ENCODE results near the gene CFAP410. TPM values are rescaled to one million over a fixed set of nuclear protein-coding genes. Genes with fewer than 3 reads are reported as not detected.

The CFAP410 gene
- total and polyA plus RNA-seq, 2 of the 8 experiments (the other 6 are each of a cell fraction or from before 2014, with no cell fraction given), result 10.6 to 12.0 TPM

DNA sequence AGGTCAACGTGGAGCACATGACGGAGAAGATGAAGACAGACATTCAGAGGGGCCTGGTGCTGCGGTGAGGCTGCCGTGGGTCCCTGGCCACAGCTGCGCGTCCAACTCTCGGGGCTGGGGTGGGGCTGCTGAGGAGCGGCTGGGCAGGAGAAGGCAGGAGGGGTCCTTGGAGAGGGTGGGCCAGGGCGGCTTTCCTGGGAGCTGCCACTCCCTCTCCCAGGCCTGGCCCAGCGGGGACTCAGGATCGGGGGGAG lies 14.4 kb downstream of the CFAP410 start:
- Histone ChIP-seq H2BK120ac (replicated peaks; ENCODE audit: low read depth, low read length) (no peak overlapping the region), H4K91ac (replicated peaks; ENCODE audit: insufficient read length, low read length) (no peak overlapping the region), H3K56ac (replicated peaks; ENCODE audit: insufficient read length, low read depth, low read length) (no peak overlapping the region), H3K14ac (ENCODE audit: insufficient read length) (no peak overlapping the region), H3K23me2 (ENCODE audit: low read depth, low read length) (no peaks in the 10 kb centered on the region), H4K20me1 (replicated peaks in 1 of 2; ENCODE audit: control insufficient read depth in 1 of 2, insufficient read depth in 2 of 2, low read length in 2 of 2) (peaks cover 0 to 3% of the 10 kb centered on the region in 2 experiments), H3K79me1 (ENCODE audit: low read depth, low read length) (no peaks in the 10 kb centered on the region), H3K4me2 (ENCODE audit: insufficient read depth in 1 of 2, low read depth in 2 of 2, low read length in 2 of 2) (no peak overlapping the region), H3K27me3 (replicated peaks in 1 of 4; ENCODE audit: control insufficient read depth in 3 of 4, extremely low read depth in 1 of 4, insufficient read depth in 3 of 4, low read length in 3 of 4) (no peaks in the 10 kb centered on the region), H3K23ac (ENCODE audit: insufficient read length) (no peak overlapping the region), H4K8ac (ENCODE audit: extremely low read depth, insufficient read depth, low read length) (no peak overlapping the region), H3K27ac (ENCODE audit: low read depth, low read length) (no peak overlapping the region), H3K4me3 (ENCODE audit: extremely low read depth in 1 of 4, insufficient read depth in 2 of 4, low read depth in 3 of 4, low read length in 4 of 4) (no peak overlapping the region), H3K18ac (ENCODE audit: extremely low read depth, low read length) (no peak overlapping the region), H3K9ac (replicated peaks in 1 of 4; ENCODE audit: extremely low read depth in 1 of 4, low read depth in 3 of 4, low read length in 3 of 4) (no peak overlapping the region), H3K4me1 (replicated peaks in 1 of 4; ENCODE audit: control insufficient read depth in 3 of 4, insufficient read depth in 4 of 4, low read length in 3 of 4) (no peaks in the 10 kb centered on the region), H3K36me3 (ENCODE audit: control insufficient read depth in 2 of 4, insufficient read depth in 4 of 4, low read length in 3 of 4) (peaks cover 0 to 33% (median 1%) of the 10 kb centered on the region in 4 experiments; a peak in 2 of 8 replicates), H3K9me3 (ENCODE audit: insufficient read depth in 2 of 2, low read depth in 1 of 2, low read length in 1 of 2) (no peaks in the 10 kb centered on the region), H2BK12ac (ENCODE audit: low read depth, low read length) (no peak overlapping the region), H2BK15ac (ENCODE audit: low read length) (no peak overlapping the region), H4K5ac (ENCODE audit: insufficient read length, low read depth, low read length) (no peak overlapping the region), H2AFZ (ENCODE audit: low read length) (no peak overlapping the region), H2AK5ac (ENCODE audit: low read depth, low read length) (no peak overlapping the region), H3K79me2 (ENCODE audit: control insufficient read depth in 1 of 2, insufficient read depth in 2 of 2, low read length in 2 of 2) (no peaks in the 10 kb centered on the region), H3K4ac (replicated peaks; ENCODE audit: insufficient read length, low read depth, low read length) (no peak overlapping the region), H2BK20ac (ENCODE audit: low read length) (no peak overlapping the region), H2BK5ac (ENCODE audit: low read depth, low read length) (no peak overlapping the region)
- TF ChIP-seq CHD2 (IDR thresholded peaks at IDR 0.05; ENCODE audit: low read length), result no peak
- 94% methylated on average over 8 of the region's 11 CpGs; no CpG with 5 or more reads in 1 of the 2 experiments for WGBS, 2 experiments (ENCODE audit: extremely low coverage in 1 of 2, insufficient coverage in 1 of 2, insufficient read length in 1 of 2, insufficient replicate concordance in 2 of 2, low coverage in 1 of 2, low lambda C conversion rate in 2 of 2, missing lambda C conversion rate in 1 of 2)
- no peak for FAIRE-seq
- CTCF ChIA-PET (ENCODE audit: partially characterized antibody), result no interaction called here
- POLR2A ChIA-PET (ENCODE audit: partially characterized antibody), result interaction anchor here (1.7 kb wide), 1 partner anchor 13 kb away, joined by 4 read pairs; no protein-coding TSS in a partner anchor
- DNase-seq (ENCODE audit: low read depth in 1 of 2, low spot score in 2 of 2), result no peak

All from H1 (cell line).